GM21786 (cell line): ENCODE results near the gene KMT5B.
"Not testable (repeated sequence)": the region's sequence is repeated elsewhere in the genome, so short reads cannot be mapped to it uniquely, and the experiment has no call there.

Experiments used
- ATAC-seq: cut with Tn5 transposase; IDR thresholded peaks from one replicate; pipeline ENCODE4 v1.9.1; 2021; ENCODE audit not compliant: unreplicated experiment

Gene KMT5B

DNA sequence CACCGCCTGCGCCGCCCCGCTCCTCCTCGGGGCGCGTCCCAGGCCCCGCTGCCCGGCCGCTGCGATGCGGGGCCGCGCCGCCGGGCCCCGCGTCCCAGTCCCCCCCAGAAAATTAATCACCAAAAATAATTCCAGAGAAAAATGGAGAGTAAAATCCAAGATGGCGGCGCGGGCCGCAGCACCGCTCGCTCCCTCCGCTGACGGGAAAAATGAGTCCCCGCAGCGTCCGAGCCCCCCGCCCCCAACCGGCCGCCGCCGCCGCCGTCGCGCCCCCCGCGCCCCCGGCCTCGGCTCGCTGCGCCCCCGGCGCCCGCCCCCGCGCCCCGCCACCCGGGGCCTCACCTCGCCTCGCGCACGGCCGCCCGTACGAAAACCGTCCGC, at the start of gene KMT5B:
TSS of gene KMT5B (minus strand) at position 162 of the 381 bp plus-strand sequence. CDS start 23,220 bp downstream, outside the sequence.
- ATAC-seq = no peak

DNA sequence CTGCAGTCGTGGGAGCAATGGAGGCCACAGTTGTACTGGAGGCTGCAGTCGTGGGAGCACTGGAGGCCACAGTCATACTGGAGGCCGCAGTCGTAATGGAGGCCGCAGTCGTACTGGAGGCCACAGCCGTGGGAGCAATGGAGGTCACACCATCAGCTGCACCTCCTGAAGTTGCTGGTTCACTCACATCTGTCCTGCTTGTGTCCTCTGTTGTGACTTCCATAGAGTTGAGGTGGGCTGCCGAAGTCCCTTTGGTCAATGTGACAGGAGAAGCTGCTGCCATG, 49.4 kb upstream of the KMT5B start:
- no peak for ATAC-seq

DNA sequence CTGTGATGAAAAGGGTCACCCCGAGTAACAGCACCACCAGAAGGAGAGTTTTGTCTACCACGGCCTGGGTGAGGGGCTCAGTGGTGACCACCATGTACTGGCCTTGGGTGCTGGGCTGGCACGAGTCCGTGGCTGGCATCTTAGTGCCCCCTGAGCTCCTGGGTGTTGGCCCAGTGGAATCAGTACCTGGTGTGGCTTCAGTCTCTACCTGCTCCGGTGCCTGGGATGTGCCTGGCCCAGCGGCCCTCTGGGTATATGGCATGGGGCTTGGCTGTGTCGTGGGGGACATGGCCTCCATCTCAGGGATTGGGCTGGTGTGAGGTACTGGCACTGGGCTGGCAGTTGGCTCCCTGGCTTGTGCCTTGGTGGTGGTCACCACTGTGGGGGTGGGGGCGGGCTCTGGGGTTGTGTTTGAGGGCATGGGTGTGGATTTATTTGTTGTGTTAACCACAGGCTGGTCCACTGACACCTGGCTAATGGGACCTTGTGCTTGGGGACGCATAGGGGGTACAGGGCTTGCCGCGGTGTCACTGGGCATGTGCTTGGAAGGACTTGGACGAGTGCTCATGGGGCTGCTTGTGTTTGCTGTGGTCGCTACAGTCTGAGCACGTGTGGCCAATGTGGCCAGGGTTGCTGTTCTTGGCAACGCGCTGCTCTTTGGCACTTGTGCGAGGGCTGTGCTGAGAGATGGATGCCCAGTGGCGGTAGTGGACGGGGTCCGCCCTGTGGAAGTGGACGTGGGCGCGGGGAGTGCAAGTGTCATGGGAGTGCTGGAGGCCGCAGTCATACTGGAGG, 48.9 kb upstream of the KMT5B start:
- ATAC-seq = no peak

DNA sequence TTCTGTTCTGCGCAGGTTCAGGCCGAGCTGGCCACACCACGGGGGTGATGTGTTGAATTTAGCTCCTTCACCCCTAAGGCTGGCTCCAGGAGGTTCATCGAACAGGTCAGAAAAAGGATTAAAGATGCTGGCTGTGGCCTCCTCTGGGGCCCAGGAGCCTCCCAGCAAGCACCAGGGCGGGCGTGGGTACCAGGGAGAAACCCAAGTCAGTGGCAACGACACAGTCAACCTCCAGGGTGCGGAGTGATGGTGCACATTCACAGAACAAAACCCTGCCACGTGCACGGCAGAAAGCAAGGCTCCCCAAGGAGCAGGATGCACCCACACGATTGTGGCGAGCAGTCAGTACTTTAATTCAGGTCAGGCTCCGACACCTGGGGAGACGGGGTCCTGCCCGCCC, 47.9 kb upstream of the KMT5B start:
- ATAC-seq = no peak

DNA sequence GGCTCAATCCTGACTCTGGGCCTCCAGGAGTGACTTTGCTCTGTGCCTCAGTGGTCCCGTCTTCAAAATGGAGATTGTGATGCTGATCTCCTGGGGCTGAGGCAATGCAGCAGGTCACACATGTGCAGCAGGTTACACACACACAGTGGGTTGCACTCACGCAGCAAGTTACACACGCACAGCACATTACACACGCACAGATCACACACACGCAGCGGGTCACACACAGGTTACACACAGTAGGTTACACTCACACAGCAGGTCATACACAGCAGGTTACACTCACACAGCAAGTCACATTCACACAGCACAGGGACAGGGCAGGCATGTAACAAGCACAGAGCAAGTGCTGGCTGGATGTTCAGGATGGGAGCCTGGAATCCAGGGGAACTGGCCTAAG, 47.4 kb upstream of the KMT5B start:
- ATAC-seq = no peak

DNA sequence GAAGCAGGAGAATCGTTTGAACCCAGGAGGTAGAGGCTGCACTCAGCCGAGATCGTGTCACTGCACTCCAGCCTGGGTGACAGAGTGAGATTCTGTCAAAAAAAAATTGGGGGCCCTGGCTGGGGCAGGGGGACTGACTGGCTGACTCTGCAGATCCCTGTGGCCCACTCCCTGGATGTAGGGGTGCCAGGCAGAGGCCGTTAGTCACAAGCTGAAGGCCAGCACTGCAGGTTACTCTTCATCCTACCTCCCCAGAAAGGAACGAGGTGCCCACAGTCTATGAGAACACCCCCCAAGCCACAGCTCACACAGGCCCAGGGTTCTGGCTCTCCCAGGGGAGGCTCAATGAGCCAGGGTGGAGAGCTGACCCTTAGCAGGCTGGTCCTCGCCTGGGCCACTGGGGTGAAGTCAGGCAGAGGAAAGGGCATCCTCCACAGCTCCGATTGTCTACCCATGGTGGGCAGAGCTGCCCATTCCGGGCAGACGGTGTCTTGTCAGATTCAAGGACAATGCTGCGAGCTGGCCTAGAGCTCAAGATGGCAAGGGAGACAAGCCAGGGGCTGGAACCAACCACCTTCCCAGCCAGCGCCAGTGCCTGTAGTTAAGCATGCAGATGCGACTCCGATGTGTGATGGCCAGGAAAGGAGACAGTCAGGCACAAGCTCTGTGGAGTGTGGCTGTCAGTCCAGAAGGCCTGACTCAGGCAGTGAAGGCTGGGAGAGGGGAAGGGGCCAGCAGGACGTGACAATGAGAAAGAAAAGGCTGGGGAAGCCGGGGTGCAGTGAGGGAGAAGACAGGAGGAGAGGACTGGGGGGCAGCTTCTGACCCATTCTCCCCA, 46.2 kb upstream of the KMT5B start:
- no peak for ATAC-seq

DNA sequence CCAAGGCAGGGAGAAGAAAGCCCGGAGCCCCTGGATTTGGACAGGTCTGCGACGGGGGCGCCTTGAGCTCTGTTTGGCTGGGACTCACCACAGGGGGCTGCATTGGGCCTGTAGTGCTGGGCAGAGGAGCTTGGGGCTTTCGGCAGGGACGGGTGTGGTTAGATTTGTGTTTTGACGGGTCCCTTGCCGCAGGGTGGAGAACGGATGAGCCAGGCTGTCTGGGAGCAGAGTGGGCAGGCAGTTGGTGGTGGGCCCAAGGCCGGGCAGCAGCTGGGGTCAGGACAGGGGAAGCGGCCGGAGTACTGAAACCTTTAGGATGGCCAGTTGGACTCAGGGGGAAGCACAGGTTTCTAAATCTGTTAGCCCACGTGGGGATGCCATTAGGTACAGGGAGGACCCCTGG, 45.3 kb upstream of the KMT5B start:
- ATAC-seq = no peak

DNA sequence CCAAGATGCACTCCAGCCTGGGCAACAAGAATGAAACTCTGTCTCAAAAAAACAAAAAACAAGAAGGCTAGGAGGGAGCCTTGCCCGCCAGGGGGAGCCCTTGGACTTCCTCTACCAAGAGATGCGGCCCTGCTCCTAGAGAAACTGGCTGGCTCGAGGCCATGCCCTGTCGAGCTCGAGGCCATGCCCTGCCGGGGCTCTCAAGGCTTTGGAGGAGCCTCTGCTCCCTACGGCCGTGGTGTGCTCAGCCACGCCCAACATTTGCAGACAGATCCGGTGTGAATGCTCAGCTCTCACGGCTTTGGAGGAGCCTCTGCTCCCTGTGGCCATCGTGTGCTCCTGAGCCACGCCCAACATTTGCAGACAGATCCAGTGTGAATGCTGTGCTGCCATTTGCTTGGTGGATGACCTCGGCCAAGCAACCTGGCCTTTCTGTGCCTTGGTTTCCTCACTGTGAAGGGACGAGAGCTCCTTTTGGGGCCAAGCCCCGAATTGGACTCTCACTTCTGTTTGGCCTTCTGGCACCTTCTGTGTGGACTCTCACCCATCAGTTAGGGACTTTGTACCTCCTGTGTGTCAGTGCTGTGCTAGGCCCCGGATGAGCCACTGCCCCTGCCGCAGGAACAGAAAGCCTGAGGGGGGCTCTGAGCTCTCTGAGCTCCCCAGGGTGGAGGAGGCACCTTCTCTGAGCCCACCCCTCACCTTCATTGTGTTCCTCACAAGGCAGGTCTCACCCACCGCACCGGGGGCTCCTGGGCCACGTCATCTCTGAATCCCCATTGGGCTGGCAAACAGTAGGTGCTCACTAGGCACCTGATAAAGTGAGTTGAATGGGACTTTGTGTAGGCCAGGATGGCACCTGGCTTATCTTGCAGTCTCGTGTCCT, 44.6 kb upstream of the KMT5B start:
- no peak for ATAC-seq

DNA sequence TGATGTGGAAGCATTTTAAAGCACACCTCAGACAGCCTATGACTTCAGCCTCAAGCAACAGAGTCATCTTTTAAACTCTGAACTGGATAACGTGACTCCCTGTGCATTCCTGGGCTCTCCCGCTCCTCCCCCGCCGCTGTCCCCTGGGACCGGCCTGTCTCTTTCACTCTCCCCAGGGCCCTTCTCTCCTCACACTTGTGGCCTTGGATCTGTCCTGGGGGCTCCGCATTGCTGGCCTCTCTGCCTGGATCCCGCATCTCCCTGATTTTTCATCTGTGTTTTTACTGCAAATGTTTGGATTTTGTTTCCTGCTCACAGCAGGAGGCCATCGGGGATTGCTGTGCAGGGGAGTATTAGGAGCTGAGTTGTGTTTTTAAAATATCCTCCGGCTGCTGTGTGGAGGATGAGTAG, 43.2 kb upstream of the KMT5B start:
- ATAC-seq = no peak

DNA sequence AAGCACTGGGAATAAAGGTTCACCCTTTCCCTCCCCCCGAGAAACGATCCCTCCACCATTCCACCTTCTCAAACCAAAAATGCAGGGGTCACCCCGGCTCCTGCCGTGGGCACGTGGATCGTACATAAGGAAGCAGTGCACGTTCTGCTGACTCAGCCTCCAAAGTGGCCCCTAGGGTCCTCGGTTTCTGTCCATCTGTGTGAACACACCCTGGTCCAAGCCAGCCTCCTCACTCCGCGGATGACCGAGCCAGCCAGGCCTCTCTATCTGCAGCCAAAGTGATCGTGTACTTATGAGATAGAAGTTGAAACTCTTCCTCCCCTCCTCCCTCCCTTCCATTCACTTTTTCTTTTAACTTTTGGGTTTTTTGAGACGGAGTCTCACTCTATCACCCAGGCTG, 42.4 kb upstream of the KMT5B start:
- no peak for ATAC-seq

DNA sequence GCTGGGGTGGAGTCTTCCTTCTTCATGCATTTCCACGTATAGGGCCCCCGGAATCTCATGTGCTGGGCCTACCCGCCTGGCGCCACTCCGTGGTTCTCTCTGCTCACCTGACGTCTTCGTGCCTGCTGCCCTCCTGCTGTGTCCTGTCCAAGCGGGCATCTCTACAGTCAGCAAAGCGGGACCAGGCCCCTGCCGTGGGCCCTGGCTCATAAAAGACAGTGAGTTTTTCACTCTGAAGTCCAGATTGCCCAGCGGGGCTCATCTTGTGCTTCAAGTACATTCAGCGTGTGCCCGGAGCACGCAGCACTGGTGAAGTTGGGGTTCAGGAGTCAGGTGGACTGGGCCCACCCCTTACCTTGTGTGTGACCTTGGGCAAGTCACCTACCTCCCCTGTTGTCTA, 41.3 kb upstream of the KMT5B start:
- no peak for ATAC-seq

DNA sequence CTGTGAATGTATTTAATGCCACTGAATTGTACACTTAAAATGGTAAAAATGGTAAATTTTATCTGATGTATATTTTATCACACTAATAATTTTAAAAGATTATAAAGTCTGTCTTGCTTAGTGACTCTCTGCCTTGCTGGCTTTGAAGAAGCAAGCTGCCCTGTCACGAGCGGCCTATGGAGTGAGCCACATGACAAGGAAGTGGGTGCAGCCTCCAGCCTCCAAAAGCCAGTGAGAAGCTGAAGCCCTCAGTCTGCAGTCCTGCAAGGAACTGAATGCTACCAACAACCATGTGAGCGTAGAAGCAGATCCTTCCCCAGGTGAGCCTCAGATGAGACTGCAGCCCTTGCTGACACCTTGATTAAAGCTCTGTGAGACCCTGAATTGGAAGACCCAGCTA, 38.7 kb upstream of the KMT5B start:
- ATAC-seq = no peak

DNA sequence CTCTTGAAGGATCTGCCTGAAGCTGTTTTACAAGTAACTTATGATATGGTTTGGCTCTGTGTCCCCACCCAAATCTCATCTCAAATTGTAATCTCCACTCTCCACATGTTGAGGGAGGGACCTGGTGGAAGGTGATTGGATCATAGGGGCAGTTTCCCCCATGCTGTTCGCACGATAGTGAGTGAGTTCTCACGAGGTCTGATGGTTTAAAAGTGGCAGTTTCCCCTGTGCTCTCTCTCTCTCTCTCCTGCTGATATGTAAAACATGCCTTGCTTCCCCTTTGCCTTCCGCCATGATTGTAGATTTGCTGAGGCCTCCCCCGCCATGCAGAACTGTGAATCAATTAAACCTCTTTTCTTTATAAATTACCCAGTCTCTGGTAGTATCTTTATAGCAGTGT, 31.8 kb upstream of the KMT5B start:
- not testable (repeated sequence) for ATAC-seq

DNA sequence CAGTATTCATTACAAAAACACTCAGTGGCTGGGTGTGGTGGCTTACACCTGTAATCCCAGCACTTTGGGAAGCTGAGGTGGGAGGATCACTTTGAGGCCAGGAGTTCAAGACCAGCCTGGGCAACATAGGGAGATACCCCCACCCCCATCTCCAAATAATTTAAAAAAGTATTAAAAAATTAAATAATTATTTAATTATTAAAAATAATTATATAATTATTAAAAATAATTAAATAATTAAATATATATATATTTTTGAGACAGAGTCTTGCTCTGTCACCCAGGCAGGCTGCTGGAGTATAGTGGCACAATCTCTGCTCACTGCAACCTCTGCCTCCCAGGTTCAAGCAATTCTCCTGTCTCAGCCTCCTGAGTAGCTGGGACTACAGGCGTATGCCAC, 30.8 kb upstream of the KMT5B start:
- not testable (repeated sequence) for ATAC-seq

DNA sequence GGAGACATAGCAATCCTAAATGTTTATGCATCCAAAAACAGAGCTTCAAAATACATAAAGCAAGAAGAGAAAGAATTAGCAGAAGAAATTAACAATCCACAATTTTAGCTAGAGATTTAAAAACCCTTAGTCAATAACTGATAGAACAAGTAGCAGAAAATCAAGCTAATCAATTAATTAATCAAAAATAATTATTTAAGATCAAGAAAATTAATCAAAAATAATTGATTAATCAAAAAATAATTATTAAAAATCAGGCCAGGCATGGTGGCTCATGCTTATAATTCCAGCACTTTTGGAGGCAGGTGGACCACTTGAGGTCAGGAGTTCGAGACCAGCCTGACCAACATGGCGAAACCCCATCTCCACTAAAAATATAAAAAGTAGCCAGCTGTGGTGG, 29.5 kb upstream of the KMT5B start:
- ATAC-seq = no peak

DNA sequence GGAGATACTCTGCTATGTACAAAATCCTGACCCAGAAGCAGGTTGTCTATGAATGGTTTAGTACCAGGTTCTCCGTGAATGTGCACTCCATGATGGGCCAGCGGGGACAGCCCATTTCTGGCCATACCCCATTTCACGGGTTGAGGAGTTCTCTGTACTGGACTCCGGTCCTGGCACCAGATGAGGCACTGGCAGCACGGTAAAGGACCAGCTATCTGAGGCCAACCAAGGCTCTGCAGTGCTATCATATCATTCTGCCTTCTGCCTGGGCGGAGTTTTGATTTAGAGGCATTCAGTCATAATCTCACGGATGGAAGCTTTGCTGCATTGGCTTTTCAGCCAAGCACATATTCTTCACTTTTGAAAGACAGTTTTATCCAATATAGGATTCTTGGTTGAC, 18.5 kb upstream of the KMT5B start:
- ATAC-seq = no peak

DNA sequence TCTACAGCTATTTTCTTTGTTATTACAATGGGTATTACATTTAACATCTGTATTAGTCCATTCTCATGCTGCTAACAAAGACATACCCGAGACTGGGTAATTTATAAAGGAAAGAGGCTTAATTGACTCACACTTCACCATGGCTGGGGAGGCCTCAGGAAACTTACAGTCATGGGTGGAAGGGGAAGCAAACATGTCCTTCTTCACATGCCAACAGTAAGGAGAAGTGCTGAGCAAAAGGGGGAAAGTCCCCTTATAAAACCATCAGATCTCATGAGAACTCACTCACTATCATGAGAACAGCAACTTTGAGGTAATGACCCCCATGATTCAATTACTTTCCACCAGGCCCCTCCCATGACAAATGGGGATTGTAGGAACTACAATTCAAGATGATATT, 16.5 kb upstream of the KMT5B start:
- no peak for ATAC-seq

DNA sequence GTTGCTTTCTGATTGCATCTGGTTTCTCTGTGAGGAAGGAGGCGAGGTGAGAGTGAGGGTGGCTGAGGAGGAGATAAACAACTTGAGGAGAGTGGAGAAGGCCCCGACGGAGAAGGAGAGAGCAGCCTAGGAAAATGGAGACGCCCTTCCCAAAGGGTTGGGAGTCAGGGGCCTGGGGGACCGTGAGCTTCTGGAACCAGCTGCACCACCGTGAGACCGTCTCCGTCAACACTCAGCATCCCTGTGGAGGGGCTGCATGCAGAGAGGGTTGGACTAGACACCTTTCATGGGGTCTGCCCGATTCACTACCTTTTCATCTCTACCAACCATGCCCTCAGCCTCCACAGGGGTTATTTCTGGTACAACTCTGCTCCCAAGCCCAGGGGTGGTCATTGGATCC, 13.3 kb upstream of the KMT5B start:
- no peak for ATAC-seq

DNA sequence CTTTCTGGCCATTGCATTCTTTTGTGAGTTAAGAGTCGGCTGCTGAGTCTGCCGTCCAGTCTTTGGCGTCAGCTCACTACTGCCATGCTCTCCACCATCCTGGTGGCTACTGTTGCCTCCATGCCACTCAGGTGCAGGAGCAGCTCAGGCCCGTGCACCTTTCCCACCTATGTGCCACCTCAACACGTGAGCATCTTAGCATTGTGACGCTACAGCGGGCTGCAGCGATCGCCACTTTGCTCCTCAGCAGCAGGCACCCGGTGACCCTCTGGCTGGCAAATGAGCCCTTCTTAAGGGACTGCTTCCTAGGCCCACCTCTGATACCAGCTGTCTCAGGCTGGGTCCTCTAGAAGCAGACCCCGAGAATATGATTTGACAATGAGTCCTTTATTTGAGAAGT, 11.5 kb upstream of the KMT5B start:
- ATAC-seq = no peak

DNA sequence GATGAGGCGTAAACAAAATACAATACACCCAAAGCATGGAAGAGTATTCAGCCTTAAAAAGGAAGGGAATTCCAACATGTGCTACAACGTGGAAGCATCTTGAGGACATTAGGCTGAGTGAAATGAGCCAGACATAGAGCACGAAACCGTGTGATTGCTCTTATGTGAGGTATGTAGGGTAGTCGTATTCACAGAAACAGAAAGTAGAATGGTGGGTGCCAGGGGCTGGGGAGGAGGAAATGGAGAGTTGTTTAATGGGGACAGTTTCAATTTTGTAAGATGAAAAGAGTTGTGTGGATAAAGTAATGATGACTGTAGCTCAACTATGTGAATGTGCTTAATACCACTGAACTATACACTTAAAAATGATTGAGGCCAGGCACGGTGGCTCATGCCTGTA, 10.2 kb upstream of the KMT5B start:
- ATAC-seq = no peak

DNA sequence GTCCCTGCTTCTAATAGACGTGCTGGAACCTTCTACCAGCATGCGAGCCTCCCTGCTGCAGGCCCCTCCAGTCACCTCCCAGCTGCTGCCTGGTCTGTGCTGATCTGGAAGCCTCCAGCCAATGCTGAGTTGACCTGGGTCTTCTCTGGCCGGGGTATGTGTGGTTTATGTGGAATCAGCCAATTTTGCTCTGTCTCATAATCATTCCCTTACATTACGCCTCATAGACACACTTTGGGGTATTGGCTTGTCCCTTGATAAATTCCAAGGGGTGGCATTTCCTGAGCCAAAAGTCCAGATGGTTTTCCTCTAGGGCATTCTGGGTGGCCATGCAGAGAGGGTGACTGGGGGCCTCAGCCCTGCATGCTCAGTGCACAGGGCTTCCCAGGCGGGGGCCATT, 8.3 kb upstream of the KMT5B start:
- ATAC-seq = no peak
